ENCODE measurements around the gene DIP2B. TPM values are rescaled to one million over a fixed set of nuclear protein-coding genes. Genes with fewer than 3 reads are reported as not detected.

The DIP2B gene
- polyA plus RNA-seq, 3 donors = 3.5 to 12.3 (median 6.5) TPM

- Histone ChIP-seq H2AFZ (ENCODE audit: insufficient read depth, low read depth, low read length, poor library complexity, severe bottlenecking) (no peak overlapping the region), H3K9me3 (replicated peaks in 1 of 2; ENCODE audit: control insufficient read depth in 1 of 2, insufficient read depth in 1 of 2, low read length in 2 of 2) (no peaks in the 10 kb centered on the region), H3K4me2 (replicated peaks; ENCODE audit: extremely low read depth, low read length, poor library complexity, severe bottlenecking) (no peak overlapping the region), H3K36me3 (replicated peaks in 1 of 2; ENCODE audit: control insufficient read depth in 1 of 2, insufficient read depth in 2 of 2, low read length in 2 of 2) (no peaks in the 10 kb centered on the region), H3K27me3 (ENCODE audit: control insufficient read depth in 2 of 2, insufficient read depth in 2 of 2, low read length in 2 of 2) (no peaks in the 10 kb centered on the region), H3K4me3 (replicated peaks in 1 of 3; ENCODE audit: low read depth in 2 of 3, low read length in 3 of 3) (no peak overlapping the region), H3K79me2 (ENCODE audit: insufficient read depth, low read length) (peaks cover 61% of the 10 kb centered on the region), H3K27ac (ENCODE audit: low read depth in 1 of 2, low read length in 2 of 2) (peak overlapping the region in 1 of 2 donors; percentile 27), H3K9ac (ENCODE audit: insufficient read depth, low read length, poor library complexity, severe bottlenecking) (no peak overlapping the region), H4K20me1 (ENCODE audit: insufficient read depth, low read length) (peaks cover 85% of the 10 kb centered on the region), H3K4me1 (ENCODE audit: control insufficient read depth in 1 of 2, insufficient read depth in 2 of 2, low read length in 2 of 2) (peaks cover 19 to 32% of the 10 kb centered on the region in 2 donors)
- Mint-ChIP-seq H3K36me3 (peaks cover 7 to 11% of the 10 kb centered on the region in 2 donors), H3K27ac (peak overlapping the region in 3 of 7 donors; percentile 12 to 29 (median 19)), H3K4me1 (peaks cover 25% of the 10 kb centered on the region), H3K9me3 (peaks cover 0 to 3% (median 0%) of the 10 kb centered on the region in 7 donors), H3K27me3 (ENCODE audit: low read depth in 3 of 3) (no peaks in the 10 kb centered on the region), H3K4me3 (no peak overlapping the region)
- DNase-seq = peak in 2 of 3 donors; percentile 9 to 25
- 56% methylated on average over 2 of the region's 2 CpGs for WGBS (ENCODE audit: insufficient coverage)
- no peak for TF ChIP-seq CTCF (IDR thresholded peaks at IDR 0.05)
- intact Hi-C loops (cut with micrococcal nuclease) = no loop called here
Measured at GRCh38 chr12:50598321-50598862, 93.6 kb downstream of the DIP2B start.

GRCh38 chr12:50599366-50600095 lies 94.7 kb downstream of the DIP2B start:
- H3K9me3 Mint-ChIP-seq = peaks cover 0 to 3% (median 0%) of the 10 kb centered on the region in 7 donors
- Histone ChIP-seq H3K9ac (ENCODE audit: insufficient read depth, low read length, poor library complexity, severe bottlenecking) (no peak overlapping the region), H3K4me1 (ENCODE audit: control insufficient read depth in 1 of 2, insufficient read depth in 2 of 2, low read length in 2 of 2) (peaks cover 19 to 32% of the 10 kb centered on the region in 2 donors), H3K4me2 (replicated peaks; ENCODE audit: extremely low read depth, low read length, poor library complexity, severe bottlenecking) (no peak overlapping the region), H3K79me2 (ENCODE audit: insufficient read depth, low read length) (peaks cover 66% of the 10 kb centered on the region), H3K9me3 (replicated peaks in 1 of 2; ENCODE audit: control insufficient read depth in 1 of 2, insufficient read depth in 1 of 2, low read length in 2 of 2) (no peaks in the 10 kb centered on the region), H3K27me3 (ENCODE audit: control insufficient read depth in 2 of 2, insufficient read depth in 2 of 2, low read length in 2 of 2) (no peaks in the 10 kb centered on the region), H3K36me3 (replicated peaks in 1 of 2; ENCODE audit: control insufficient read depth in 1 of 2, insufficient read depth in 2 of 2, low read length in 2 of 2) (no peaks in the 10 kb centered on the region), H3K27ac (ENCODE audit: low read depth in 1 of 2, low read length in 2 of 2) (peak overlapping the region in 1 of 2 donors; percentile 46), H2AFZ (ENCODE audit: insufficient read depth, low read depth, low read length, poor library complexity, severe bottlenecking) (no peak overlapping the region), H4K20me1 (ENCODE audit: insufficient read depth, low read length) (peaks cover 88% of the 10 kb centered on the region), H3K4me3 (replicated peaks in 1 of 3; ENCODE audit: low read depth in 2 of 3, low read length in 3 of 3) (no peak overlapping the region)
- peak; percentile 4 to 32 (median 22) for DNase-seq
- peak overlapping the region; percentile 26 to 31 for H3K4me3 Mint-ChIP-seq
- peaks cover 7 to 11% of the 10 kb centered on the region in 2 donors for H3K36me3 Mint-ChIP-seq
- no peak for TF ChIP-seq CTCF (IDR thresholded peaks at IDR 0.05)
- peak overlapping the region in 3 of 7 donors; percentile 9 to 74 (median 48) for H3K27ac Mint-ChIP-seq
- peaks cover 25% of the 10 kb centered on the region for H3K4me1 Mint-ChIP-seq
- no peaks in the 10 kb centered on the region for H3K27me3 Mint-ChIP-seq (ENCODE audit: low read depth in 3 of 3)
- intact Hi-C loops (cut with micrococcal nuclease) = no loop called here
- no CpG with 5 or more reads among the region's 7 CpGs for WGBS (ENCODE audit: insufficient coverage)

Data from CD14-positive monocyte (primary cell).